ENCODE measurements around the gene DNAJC18.

DNA sequence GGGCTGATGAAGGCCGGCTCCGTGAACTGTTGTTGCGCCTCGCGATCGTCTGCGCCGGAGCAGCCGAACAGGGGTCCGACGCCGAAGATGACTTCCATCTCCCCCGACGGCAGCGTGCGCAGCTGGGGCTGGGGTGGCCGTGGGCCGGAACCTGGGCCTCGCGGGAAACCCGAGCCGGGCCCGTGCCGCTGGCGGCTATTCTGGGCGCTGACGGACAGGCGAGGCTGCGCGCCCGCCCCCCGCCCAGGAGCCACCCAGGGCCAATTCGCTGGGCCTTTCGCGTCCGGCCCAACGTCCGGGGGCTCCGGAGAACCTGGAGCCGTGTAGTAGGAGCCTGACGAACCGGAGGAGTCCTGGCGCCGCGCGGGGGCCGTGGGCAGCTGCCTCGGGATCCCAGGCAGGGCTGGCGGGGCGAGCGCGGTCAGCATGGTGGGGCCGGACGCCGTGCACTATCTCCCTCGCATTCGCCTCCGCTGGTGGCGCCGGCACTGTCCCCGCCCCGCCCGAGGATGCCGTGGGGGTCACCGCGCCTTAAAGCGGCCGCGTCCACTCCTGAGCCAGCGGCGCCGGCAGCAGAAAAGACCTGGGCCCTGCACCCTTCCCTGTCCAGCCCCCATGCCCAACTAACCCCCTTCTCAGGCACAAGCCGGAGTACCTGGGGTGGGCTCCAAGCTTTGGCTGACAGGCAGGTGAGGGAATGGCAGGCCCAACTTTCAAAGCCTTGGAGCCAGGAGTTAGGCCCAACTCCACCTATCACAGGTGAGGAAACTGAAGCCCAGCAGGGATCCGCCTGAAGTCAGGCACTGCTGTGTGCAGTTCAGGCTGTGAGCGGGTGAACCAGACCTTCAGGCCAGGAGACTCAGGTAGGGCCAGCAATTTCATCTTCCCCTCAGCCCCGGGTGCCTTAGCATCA is 44.4 kb downstream of the DNAJC18 start, which contains the start of gene PROB1:
- no peak for TF ChIP-seq POLR2A (IDR thresholded peaks at IDR 0.05; ENCODE audit: low read length)
- TF ChIP-seq GATA1 (IDR thresholded peaks at IDR 0.05; ENCODE audit: low read depth, low read length), result no peak
